ENCODE results near the gene PKD2L2.
"Not testable (repeated sequence)": the region's sequence is repeated elsewhere in the genome, so short reads cannot be mapped to it uniquely, and the experiment has no call there.

The PKD2L2 gene

DNA sequence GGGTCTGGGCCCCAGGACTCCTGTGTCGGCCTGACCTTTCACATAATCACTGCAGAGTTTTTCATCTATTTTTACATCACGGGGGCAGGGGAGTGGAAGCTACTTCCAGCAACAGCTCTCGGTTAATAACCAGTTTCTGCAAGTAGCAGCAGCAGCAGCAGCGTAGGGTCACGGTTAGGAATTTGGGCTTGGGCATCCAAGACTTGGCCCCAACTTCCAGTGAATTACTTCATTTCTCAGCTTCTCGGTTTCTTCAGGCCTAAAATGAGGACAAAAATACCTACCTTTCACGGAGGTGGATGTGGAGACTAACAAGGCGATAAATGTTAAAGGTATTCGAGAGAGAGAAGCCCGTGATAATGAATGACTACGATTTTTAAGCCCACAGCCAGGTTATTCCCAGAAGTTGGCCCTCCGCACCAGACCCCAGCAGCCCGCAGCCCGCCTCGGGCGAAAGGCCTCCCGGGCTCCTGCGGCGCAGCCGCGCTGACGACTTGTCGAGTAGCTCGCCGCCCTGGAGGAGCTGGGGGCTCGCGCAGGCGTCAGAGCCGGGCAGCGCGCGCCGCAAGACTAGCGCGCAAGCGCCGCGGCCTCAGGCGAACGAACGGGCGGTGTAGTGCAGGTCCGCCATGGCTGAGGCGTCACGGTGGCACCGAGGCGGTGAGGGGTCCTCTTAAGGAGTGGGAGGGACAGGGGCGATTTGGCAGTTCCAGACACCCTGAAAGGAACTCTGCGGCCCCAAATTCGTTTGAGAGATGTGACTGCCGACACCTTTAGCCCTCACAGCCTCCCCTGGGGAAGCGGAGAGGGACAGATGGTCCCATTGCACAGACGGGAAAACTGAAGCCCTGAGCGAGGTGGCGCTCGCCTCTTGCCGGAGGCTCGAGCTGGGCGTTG is at the start of gene PKD2L2:
Gene PKD2L2, plus strand, starts transcription at position 595 of the 897 bp plus-strand sequence. Its CDS starts 35 bp downstream, at position 630.
- DNase-seq (ENCODE audit: low spot score): no peak

- no peak for DNase-seq (ENCODE audit: low spot score)
Measured at GRCh38 chr5:137842296-137842695, 47.0 kb upstream of the PKD2L2 start.

DNA sequence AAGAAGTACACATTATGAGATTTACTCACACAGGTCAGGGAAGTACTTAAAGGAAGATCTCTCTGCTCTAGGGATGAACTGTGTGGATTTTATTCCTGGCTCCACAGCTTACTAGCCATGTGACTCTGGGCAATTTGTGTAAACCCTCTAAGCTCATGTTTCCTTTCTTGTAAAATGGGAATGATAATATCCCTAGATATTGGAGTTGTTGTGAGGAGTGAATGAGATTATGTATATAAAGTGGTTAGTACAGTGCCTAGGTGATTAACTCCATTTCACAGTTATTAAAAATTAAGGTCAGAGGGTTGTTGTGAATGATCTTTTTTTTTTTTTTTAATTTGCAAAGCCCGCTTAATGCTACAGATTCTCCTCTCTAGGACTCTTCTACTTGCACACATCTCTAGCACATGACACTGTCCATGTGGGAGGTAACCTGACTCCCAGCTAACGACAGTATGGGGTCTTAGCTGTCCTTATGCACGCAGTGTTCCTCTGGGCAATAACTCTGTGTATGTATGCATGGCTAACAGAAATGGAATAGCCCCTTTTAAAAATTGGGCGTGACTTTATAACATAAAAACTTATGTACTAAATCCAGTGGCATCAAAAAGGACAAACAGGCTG is 45.5 kb upstream of the PKD2L2 start:
- DNase-seq (ENCODE audit: low spot score): no peak

DNA sequence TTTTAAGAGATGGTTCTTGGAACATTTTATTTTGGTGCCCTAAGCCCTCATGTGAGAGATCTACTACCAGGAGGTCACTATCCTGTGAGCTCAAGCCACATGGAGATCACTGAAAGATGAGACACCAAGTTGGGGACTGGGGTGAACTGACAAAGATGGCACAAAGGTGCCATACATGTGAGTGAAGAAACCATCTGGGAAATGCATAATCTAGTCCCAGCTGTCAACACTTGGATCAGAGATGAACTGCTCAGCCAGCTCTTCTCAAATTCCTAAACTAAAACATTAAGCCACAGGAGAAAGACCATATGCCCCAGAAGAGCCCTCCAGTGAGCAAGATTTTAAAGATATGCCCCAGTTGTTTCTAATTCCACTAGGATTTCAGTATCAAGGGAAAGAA is 43.8 kb upstream of the PKD2L2 start:
- DNase-seq (ENCODE audit: low spot score): no peak

DNA sequence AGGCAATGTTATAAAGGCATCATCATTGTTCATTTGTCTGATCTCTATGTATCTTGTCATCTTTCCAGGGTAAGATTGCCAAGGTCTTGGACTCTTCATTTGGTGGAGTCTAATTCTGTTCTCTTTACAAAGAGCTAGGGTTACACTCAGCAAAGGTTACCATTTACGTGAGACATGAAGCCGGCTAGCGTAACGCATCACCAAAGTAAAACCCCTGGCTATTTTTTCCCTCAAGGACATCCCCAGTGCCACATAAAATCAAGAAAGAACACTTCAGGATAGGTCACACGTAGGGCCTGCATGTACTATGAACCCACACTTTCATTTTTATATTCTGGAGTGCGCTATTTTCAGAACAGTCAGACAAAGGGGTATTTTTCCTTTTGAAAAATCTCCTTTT is 41.6 kb upstream of the PKD2L2 start:
- no peak for DNase-seq (ENCODE audit: low spot score)

DNA sequence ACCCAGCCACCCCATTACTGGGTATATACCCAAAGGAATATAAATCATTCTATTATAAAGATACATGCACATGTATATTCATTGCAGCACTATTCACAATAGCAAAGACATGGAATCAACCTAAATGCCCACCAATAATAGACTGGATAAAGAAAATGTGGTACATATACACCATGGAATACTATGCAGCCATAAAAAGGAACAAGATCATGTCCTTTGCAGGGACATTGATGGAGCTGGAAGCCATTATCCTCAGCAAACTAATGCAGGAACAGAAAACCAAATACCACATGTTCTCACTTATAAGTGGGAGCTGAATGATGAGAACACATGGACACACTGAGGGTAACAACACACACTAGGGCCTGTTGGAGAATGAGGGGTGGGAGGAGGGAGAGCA is 36.1 kb upstream of the PKD2L2 start:
- not testable (repeated sequence) for DNase-seq (ENCODE audit: low spot score)

DNA sequence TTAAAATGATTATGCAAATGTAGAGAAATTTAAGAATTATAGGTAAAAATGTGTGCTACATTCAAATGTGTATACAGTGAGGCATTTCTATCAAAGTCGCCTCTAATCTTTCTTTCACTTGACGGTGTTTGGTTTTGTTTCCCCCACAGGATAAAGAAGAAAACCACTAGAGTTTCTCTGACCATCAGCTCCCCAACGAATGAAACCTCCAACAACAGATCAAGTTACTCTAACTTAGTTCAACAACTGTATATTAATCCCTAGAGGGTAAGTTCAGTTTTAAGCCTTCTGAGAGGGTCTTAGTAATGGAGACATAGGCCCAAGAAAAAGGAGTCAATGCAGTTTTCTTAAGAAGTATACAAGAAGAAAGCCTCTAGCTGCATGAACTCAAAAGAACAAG is 33.1 kb upstream of the PKD2L2 start:
- no peak for DNase-seq (ENCODE audit: low spot score)

GRCh38 chr5:137856916-137857862 is 32.1 kb upstream of the PKD2L2 start:
- DNase-seq (ENCODE audit: low spot score): no peak

- DNase-seq (ENCODE audit: low spot score): no peak
Measured at GRCh38 chr5:137858223-137858916, 30.9 kb upstream of the PKD2L2 start.

DNA sequence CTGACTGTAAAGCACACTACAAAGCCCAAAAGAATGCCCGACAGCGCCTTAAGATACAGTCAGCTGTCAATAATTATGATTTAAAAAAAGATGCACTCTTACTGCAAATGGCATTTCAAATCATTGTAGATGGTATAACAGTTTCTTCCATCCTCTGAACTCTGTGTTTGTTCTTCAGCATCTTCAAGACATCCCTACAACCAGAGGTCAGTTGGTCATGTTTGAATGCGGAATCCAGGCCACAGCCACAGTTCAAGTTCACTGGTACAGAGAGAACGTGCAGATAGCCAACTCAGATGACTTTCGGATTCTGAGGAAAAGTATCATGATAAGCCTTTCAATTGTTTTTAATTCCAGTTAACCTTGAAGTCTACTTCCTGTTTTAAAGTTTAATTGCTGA is 30.3 kb upstream of the PKD2L2 start:
- DNase-seq (ENCODE audit: low spot score): no peak

DNA sequence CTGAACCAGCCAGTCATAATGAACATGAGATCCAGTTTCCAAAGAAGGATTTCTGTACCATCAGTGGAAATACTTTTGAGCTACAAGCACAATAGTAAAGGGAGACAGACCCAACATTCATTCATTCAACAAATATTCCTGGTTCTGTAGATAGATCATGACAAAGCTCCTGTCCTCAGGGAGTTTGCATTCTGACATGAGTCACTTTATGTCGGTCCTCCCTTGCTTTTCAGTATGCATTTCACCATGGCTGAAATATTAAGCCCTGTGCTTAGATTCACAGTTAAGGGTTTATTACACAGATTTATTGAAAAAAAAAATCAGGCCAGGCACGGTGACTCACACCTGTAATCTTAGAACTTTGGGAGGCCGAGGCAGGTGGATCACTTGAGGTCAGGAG is 27.0 kb upstream of the PKD2L2 start:
- no peak for DNase-seq (ENCODE audit: low spot score)

DNA sequence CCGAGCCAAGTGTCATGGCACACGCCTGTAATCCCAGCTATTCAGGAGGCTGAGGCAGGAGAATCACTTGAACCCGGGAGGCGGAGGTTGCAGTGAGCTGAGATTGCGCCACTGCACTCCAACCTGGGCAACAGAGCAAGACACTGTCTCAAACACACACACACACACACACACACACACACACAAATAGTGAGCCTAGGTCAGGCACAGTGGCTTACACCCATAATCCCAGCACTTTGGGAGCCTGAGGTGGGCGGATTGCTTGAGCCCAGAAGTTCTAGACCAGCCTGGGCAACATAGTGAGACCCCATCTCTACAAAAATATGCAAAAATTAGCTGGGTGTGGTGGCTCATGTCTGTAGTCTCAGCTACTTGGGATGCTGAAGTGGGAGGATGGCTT is 25.6 kb upstream of the PKD2L2 start:
- DNase-seq (ENCODE audit: low spot score): not testable (repeated sequence)

GRCh38 chr5:137866541-137867388 is 22.5 kb upstream of the PKD2L2 start:
- DNase-seq (ENCODE audit: low spot score): no peak

DNA sequence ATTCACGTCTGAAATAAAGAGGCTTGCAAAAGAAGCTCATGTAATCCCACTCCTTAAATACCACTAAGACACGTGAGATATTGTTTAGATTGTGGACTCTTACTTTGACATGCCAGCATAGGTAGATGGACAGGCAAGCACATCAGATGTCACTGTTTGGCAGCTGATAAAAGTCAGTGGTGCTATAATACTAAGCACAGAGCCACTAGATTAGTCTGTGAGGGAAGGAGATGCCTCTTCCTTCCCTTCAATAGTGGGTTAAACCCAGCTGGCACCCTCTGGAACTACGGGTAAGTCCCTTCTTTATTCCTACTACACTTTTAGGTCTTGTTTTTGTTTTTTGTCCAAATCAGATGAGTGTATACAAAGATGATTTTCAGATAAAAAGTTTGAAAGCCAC is 21.6 kb upstream of the PKD2L2 start, which contains the start of gene MYOT:
Gene MYOT, plus strand, starts transcription at position 197 of the 400 bp plus-strand sequence. CDS start 2,792 bp downstream, outside the sequence.
- DNase-seq (ENCODE audit: low spot score): no peak

DNA sequence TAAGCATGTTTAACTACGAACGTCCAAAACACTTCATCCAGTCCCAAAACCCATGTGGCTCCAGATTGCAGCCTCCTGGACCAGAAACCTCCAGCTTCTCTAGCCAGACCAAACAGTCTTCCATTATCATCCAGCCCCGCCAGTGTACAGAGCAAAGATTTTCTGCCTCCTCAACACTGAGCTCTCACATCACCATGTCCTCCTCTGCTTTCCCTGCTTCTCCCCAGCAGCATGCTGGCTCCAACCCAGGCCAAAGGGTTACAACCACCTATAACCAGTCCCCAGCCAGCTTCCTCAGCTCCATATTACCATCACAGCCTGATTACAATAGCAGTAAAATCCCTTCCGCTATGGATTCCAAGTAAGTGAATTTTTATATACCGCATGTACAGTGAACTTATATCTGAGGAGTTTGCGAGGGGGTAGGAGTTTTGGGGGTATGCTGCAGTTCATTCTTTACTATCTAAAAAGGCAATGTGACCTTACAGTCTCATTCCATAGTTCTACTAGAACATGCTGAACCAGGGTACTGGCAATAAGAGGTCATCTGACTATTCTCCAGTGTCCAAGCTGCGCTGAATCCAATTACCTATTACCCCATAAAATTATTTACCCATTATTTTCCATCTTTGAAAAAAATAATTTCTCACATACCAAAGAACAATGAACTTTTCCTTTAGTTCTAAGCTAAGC is 18.5 kb upstream of the PKD2L2 start:
- no peak for DNase-seq (ENCODE audit: low spot score)

DNA sequence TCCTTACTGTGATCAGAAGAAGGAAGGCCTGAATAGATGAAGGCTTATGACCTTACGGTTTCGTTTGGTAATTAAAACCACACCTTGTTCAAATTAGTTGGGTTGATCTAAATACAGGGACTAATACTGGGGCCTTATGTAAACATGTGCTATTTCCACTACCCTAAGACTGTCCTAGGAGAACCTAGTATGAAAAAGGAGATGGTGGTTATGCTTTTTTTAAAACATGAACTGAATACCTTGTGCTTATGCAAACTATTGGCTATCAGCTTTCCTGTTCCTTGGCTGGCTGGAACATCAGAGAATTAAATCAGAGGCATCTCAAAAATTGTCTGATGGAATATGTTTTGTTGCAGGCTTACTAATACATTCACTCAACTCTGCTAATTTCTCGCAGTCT is 17.7 kb upstream of the PKD2L2 start:
- DNase-seq (ENCODE audit: low spot score): no peak

GRCh38 chr5:137872466-137872865 is 16.8 kb upstream of the PKD2L2 start:
- no peak for DNase-seq (ENCODE audit: low spot score)

- no peak for DNase-seq (ENCODE audit: low spot score)
Measured at GRCh38 chr5:137876101-137876500, 13.2 kb upstream of the PKD2L2 start.

DNA sequence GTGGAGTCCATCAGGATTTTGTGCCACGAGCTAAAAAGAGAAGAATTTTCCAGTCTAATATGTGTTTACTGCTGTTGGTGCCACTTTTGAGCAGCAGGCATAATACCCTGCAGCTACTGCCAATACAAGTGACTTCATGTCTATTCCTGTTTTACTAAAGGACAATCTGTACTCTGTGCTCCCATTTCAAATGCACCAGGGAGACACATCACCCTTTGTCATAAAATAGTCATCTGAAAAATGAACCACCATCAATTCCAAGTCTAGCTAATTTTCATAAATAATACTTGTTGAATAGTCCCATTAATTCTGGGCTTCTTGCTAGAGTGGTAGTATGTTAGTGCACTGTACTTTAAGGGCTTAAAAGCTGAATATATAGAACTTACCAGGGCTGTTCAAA is 8.9 kb upstream of the PKD2L2 start:
- DNase-seq (ENCODE audit: low spot score): no peak

DNA sequence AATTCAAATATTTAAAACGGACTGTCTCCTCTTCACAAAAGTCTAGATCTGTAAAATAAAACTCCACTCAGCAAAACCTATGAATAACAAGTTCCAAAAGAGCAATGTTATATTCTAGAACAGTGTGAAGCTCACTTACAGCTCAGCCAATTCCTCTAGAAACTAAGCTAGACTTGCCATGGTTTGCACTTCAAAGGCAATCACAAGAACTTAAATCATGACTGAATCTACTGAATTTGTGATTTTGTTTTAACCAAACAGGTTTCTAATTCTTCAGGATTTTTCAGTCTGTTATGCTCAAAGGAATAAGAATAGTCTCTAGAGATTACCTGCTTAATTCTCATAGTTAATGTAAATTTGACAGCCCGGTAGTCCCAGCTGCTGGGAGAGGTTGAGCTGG is 1.4 kb upstream of the PKD2L2 start:
- no peak for DNase-seq (ENCODE audit: low spot score)

Measured in SW480 (cell line).